CD4-positive, alpha-beta T cell treated with Interleukin-4 for 4 hours (primary cell): ENCODE results near the gene MCM3AP.
"Not testable (repeated sequence)": the region's sequence is repeated elsewhere in the genome, so short reads cannot be mapped to it uniquely, and the experiment has no call there.

Experiments used
- DNase-seq: peaks from one replicate; pipeline ENCODE4 v3.0.0-alpha.2; 2020

MCM3AP gene

GRCh38 chr21:46266946-46267345 is 18.5 kb downstream of the MCM3AP start:
- no peak for DNase-seq

GRCh38 chr21:46265736-46266525 is 19.5 kb downstream of the MCM3AP start:
- no peak for DNase-seq

GRCh38 chr21:46264690-46265144 is 20.7 kb downstream of the MCM3AP start:
- DNase-seq, result no peak

- no peak for DNase-seq
These were observed 21.2 kb downstream of the MCM3AP start for GRCh38 chr21:46264046-46264689.

- DNase-seq, result no peak
These were observed 28.9 kb downstream of the MCM3AP start for GRCh38 chr21:46256501-46256994.

GRCh38 chr21:46255758-46256337 is 29.6 kb downstream of the MCM3AP start:
- DNase-seq, result no peak

GRCh38 chr21:46255166-46255565 is 30.2 kb downstream of the MCM3AP start:
- no peak for DNase-seq

- no peak for DNase-seq
These were observed 31.0 kb downstream of the MCM3AP start for GRCh38 chr21:46254208-46254975.

GRCh38 chr21:46253610-46254124 is 31.7 kb downstream of the MCM3AP start:
- DNase-seq, result peak; percentile 48

- DNase-seq, result no peak
These were observed 32.6 kb downstream of the MCM3AP start for GRCh38 chr21:46252840-46253239.

- DNase-seq, result no peak
These were observed 35.2 kb downstream of the MCM3AP start for GRCh38 chr21:46250146-46250725.

GRCh38 chr21:46248827-46249226 is 36.6 kb downstream of the MCM3AP start:
- no peak for DNase-seq

GRCh38 chr21:46248422-46248782 is 37.0 kb downstream of the MCM3AP start:
- no peak for DNase-seq

GRCh38 chr21:46247699-46248421 is 37.6 kb downstream of the MCM3AP start:
- DNase-seq, result no peak

- no peak for DNase-seq
These were observed 39.1 kb downstream of the MCM3AP start for GRCh38 chr21:46246345-46246744.

- DNase-seq, result no peak
These were observed 40.0 kb downstream of the MCM3AP start for GRCh38 chr21:46245213-46245915.

- no peak for DNase-seq
These were observed 40.8 kb downstream of the MCM3AP start for GRCh38 chr21:46244602-46245001.

GRCh38 chr21:46243960-46244361 is 41.5 kb downstream of the MCM3AP start:
- no peak for DNase-seq

- no peak for DNase-seq
These were observed 42.1 kb downstream of the MCM3AP start for GRCh38 chr21:46243325-46243724.

GRCh38 chr21:46241577-46241976 is 43.8 kb downstream of the MCM3AP start:
- not testable (repeated sequence) for DNase-seq

GRCh38 chr21:46239817-46240325 is 45.5 kb downstream of the MCM3AP start:
- no peak for DNase-seq
